Natural killer cell (primary cell): Measurements from ENCODE around the gene MARK4. TPM values are rescaled to one million over a fixed set of nuclear protein-coding genes. Genes with fewer than 3 reads are reported as not detected.

ENCODE experiments used
- ATAC-seq, 3 donors: fragments of 150-1000 bp in 2 of 3; fragments of 200-7000 bp in 1 of 3; cut with Tn5 transposase; 1 replicate in 1 of 3; 2 replicates in 2 of 3; pipeline ENCODE4 v1.10.0; 2021; ENCODE audit warnings: mild to moderate bottlenecking in 2 of 3, moderate library complexity in 2 of 3
- DNase-seq, 2 donors: peaks; one replicate each; pipeline versions ENCODE4 v3.0.0 to v3.0.0-alpha.2; 2013 to 2021; ENCODE audit warnings: mixed read lengths in 1 of 2
- H3K27ac ChIP-seq: one replicate; pipeline ENCODE4 v1.5.1; 2013; ENCODE audit warnings: mild to moderate bottlenecking, low read length
- H3K27me3 ChIP-seq: one replicate; pipeline ENCODE4 v1.6.1; 2013; ENCODE audit warnings: low read length; ENCODE audit not compliant: control insufficient read depth, insufficient read depth
- H3K36me3 ChIP-seq: one replicate; pipeline ENCODE4 v1.6.1; 2013; ENCODE audit warnings: low read length; ENCODE audit not compliant: control insufficient read depth, insufficient read depth
- H3K4me1 ChIP-seq: one replicate; pipeline ENCODE4 v1.6.1; 2013; ENCODE audit warnings: low read length; ENCODE audit not compliant: control insufficient read depth, insufficient read depth
- H3K4me3 ChIP-seq: one replicate; pipeline ENCODE4 v1.5.1; 2013; ENCODE audit warnings: low read length
- H3K9me3 ChIP-seq: one replicate; pipeline ENCODE4 v1.6.1; 2013; ENCODE audit warnings: low read length; ENCODE audit not compliant: control insufficient read depth, insufficient read depth
- H3K27ac Mint-ChIP-seq, 2 donors: one replicate each; pipeline ENCODE4 v1.8.0; 2022; ENCODE audit warnings: mild to moderate bottlenecking in 2 of 2, mixed read lengths in 2 of 2, moderate library complexity in 1 of 2
- H3K27me3 Mint-ChIP-seq, 2 donors: one replicate each; pipeline ENCODE4 v1.8.0; 2022; ENCODE audit warnings: low read depth in 2 of 2, mixed read lengths in 2 of 2
- H3K36me3 Mint-ChIP-seq: one replicate; pipeline ENCODE4 v1.8.0; 2022; ENCODE audit warnings: mixed read lengths
- H3K4me1 Mint-ChIP-seq, 2 donors: one replicate each; pipeline ENCODE4 v1.8.0; 2022; ENCODE audit warnings: mixed read lengths in 2 of 2
- H3K4me3 Mint-ChIP-seq: one replicate; pipeline ENCODE4 v1.8.0; 2022; ENCODE audit warnings: mild to moderate bottlenecking, moderate library complexity, mixed read lengths
- H3K9me3 Mint-ChIP-seq, 2 donors: one replicate each; pipeline ENCODE4 v1.8.0; 2022; ENCODE audit warnings: mixed read lengths in 2 of 2
- WGBS: methylation state at CpG from one replicate; pipeline ENCODE4 v1.1.7; 2013; ENCODE audit warnings: missing lambda C conversion rate; ENCODE audit not compliant: insufficient coverage; 5-methylcytosine and 5-hydroxymethylcytosine counted together
- intact Hi-C: fragments of 100-400 bp; cut with micrococcal nuclease; formaldehyde crosslinking; loops from one replicate; pipeline ENCODE4 v1.14.2; 2022
- total RNA-seq, 4 donors: library from RNA; stranded (reverse); fragments of 120-200 nt in 1 of 4; gene quantifications; one replicate each; pipeline versions ENCODE4 v1.2.3 to v1.2.4, GENCODE V29; 2013 to 2022
- TF ChIP-seq, protein P1 (sequence below): fragments of 200-600 bp; IDR thresholded peaks from one replicate; pipeline ENCODE4 v1.8.0; 2022; ENCODE audit warnings: antibody characterized with exemption

MARK4 gene
- total RNA-seq, 3 donors from 2014 or later (not counting 1 experiment from before 2014, with no cell fraction given): 50.4 to 53.6 (median 51.4) TPM

DNA sequence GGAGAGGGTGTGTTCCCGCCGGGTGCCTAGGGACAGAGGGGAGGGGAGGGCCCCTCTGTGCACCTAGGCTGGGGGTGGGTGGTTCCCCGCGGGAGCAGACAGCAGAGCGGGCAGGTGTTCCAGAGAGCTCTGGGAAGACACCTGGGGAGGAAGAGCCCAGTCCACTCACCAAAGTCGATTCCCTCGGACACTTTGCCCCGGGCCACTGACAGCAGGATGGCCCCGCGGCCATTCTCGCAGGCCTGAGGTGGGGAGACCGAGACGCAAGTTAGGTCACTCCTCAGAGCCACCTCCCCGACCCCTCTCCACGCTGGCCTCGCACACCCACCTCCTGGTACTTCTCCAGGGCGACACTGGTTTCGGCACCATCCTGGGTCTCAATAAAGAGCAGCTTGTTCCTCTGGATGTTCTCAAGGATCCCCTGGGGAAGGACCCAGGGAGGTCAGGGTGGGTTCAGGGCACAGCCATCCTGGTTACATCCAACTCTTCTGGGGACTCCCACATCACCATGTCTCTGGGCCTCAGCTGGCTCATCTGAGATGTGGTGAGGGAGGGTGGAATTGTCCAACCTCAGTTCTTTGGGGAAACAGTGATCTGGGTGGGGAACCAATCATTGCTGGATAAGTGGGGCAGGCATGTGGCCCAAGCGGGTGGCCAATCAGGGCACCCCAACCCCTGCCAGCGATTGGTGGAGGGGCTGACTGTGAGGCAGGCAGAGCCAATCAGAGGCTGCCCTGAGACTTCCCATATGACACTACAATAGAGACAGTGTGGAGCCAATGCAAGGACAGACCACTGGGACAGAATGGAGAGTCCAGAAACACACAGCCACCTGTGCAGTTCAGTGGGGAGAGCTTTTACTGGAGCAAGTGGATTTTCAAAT is 102.1 kb downstream of the MARK4 start:
- H3K27ac Mint-ChIP-seq: no peak overlapping the region
- Histone ChIP-seq H3K27me3 (no peaks in the 10 kb centered on the region), H3K27ac (no peak overlapping the region), H3K9me3 (no peaks in the 10 kb centered on the region), H3K4me1 (no peaks in the 10 kb centered on the region), H3K4me3 (no peak overlapping the region), H3K36me3 (peaks cover 11% of the 10 kb centered on the region)
- no peaks in the 10 kb centered on the region for H3K9me3 Mint-ChIP-seq
- ATAC-seq (no peak), DNase-seq (no peak)
- no peaks in the 10 kb centered on the region for H3K36me3 Mint-ChIP-seq
- H3K4me3 Mint-ChIP-seq: no peak overlapping the region
- TF ChIP-seq, protein P1, sequence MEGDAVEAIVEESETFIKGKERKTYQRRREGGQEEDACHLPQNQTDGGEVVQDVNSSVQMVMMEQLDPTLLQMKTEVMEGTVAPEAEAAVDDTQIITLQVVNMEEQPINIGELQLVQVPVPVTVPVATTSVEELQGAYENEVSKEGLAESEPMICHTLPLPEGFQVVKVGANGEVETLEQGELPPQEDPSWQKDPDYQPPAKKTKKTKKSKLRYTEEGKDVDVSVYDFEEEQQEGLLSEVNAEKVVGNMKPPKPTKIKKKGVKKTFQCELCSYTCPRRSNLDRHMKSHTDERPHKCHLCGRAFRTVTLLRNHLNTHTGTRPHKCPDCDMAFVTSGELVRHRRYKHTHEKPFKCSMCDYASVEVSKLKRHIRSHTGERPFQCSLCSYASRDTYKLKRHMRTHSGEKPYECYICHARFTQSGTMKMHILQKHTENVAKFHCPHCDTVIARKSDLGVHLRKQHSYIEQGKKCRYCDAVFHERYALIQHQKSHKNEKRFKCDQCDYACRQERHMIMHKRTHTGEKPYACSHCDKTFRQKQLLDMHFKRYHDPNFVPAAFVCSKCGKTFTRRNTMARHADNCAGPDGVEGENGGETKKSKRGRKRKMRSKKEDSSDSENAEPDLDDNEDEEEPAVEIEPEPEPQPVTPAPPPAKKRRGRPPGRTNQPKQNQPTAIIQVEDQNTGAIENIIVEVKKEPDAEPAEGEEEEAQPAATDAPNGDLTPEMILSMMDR: no peak
- H3K4me1 Mint-ChIP-seq: peaks cover 0 to 5% of the 10 kb centered on the region in 2 donors
- 95% methylated on average over 19 of the region's 20 CpGs for WGBS
- no peaks in the 10 kb centered on the region for H3K27me3 Mint-ChIP-seq
- intact Hi-C loops: no loop called here

DNA sequence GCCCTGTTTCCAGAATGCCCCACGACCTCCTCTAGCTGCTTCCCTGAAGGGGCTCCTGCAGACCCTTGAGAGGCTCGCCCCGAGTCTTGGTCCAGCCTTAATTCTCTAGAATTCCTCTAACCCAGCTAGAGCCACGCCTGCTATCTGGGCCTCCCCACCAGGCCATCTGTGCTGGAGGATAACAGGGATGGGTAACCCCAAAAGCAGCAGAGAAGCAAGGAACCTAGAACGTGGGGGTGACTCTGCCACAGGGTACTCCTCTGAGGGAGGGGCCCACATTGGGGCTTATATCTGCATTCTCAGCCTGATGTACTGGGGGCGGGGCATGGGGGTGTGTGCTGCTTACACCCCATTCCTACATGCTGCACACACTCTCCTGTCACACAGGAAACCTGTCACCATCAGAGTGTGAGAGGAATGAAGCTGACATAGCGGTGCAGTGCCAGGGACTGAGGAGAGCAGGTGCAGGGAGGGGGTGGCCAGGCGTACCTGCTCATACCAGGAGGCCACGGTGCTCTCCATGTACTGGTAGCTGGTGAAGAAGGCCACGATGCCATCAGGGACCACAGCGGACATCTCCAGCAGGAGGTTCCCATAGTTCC is 103.3 kb downstream of the MARK4 start:
- WGBS: 87% methylated on average over 10 of the region's 11 CpGs
- no peaks in the 10 kb centered on the region for H3K36me3 Mint-ChIP-seq

More for the DNA sequence above, 103.3 kb downstream of the MARK4 start:
- no peak for ATAC-seq
- Histone ChIP-seq H3K4me3 (no peak overlapping the region), H3K27ac (no peak overlapping the region), H3K27me3 (no peaks in the 10 kb centered on the region), H3K9me3 (no peaks in the 10 kb centered on the region), H3K36me3 (peaks cover 11% of the 10 kb centered on the region), H3K4me1 (no peaks in the 10 kb centered on the region)
- Mint-ChIP-seq H3K9me3 (no peaks in the 10 kb centered on the region), H3K27ac (no peak overlapping the region), H3K27me3 (no peaks in the 10 kb centered on the region), H3K4me3 (no peak overlapping the region), H3K4me1 (peaks cover 0 to 5% of the 10 kb centered on the region in 2 donors)
- DNase-seq: no peak
- TF ChIP-seq, protein P1: no peak
- intact Hi-C loops: no loop called here

Other genes starting within 250 kb of the MARK4 start
- gene RELB, start 249.8 kb upstream of the MARK4 start, total RNA-seq: 100 to 1,000 TPM in 2 of 3 donors, 10 to 100 TPM in 1; 92.4 to 119 (median 105) TPM
- gene CLASRP, start 212.2 kb upstream of the MARK4 start, total RNA-seq: 100 to 1,000 TPM; 142 to 160 (median 146) TPM
- gene ZNF296, start 174.8 kb upstream of the MARK4 start, total RNA-seq: 1 to 10 TPM; 5.1 to 8.0 (median 8.0) TPM
- gene GEMIN7, start 172.0 kb upstream of the MARK4 start, total RNA-seq: 10 to 100 TPM; 27.7 to 28.7 (median 27.9) TPM
- gene PPP1R37, start 158.1 kb upstream of the MARK4 start, total RNA-seq: 10 to 100 TPM; 23.8 to 29.3 (median 25.0) TPM
- under 1 TPM; 0.55 to 1.00 (median 0.66) TPM for gene NKPD1, start 90.3 kb upstream of the MARK4 start, total RNA-seq
- 10 to 100 TPM; 38.0 to 47.0 (median 45.2) TPM for gene TRAPPC6A, start 73.0 kb upstream of the MARK4 start, total RNA-seq
- 10 to 100 TPM; 20.9 to 26.3 (median 21.8) TPM for gene BLOC1S3, start 72.5 kb upstream of the MARK4 start, total RNA-seq
- under 1 TPM in 2 of 3 donors, not detected in 1; 0.16 to 0.23 TPM for gene EXOC3L2, start 5.9 kb upstream of the MARK4 start, total RNA-seq
- not detected for gene CKM, start 71.6 kb downstream of the MARK4 start, total RNA-seq
- gene KLC3, start 89.5 kb downstream of the MARK4 start, total RNA-seq: not detected
- gene ERCC2, start 119.3 kb downstream of the MARK4 start, total RNA-seq: 10 to 100 TPM; 13.4 to 22.3 (median 14.9) TPM
- gene PPP1R13L, start 153.8 kb downstream of the MARK4 start, total RNA-seq: 1 to 10 TPM; 5.6 to 7.4 (median 5.9) TPM
- gene POLR1G, start 155.4 kb downstream of the MARK4 start, total RNA-seq: 1 to 10 TPM in 1 of 3 donors, under 1 TPM in 2; 0.28 to 1.4 (median 0.45) TPM
- gene ERCC1, start 172.6 kb downstream of the MARK4 start, total RNA-seq: 10 to 100 TPM; 46.8 to 55.2 (median 48.2) TPM
- gene FOSB, start 216.7 kb downstream of the MARK4 start, total RNA-seq: 1,000 to 10,000 TPM in 2 of 3 donors, 100 to 1,000 TPM in 1; 784 to 1,837 (median 1,121) TPM
- 1 to 10 TPM; 1.9 to 5.5 (median 3.0) TPM for gene RTN2, start 245.8 kb downstream of the MARK4 start, total RNA-seq
- gene PPM1N, start 247.2 kb downstream of the MARK4 start, total RNA-seq: 1 to 10 TPM; 5.1 to 8.3 (median 6.8) TPM